Testis (tissue), 3 donors: Measurements from ENCODE around the gene RIPOR2. TPM values are rescaled to one million over a fixed set of nuclear protein-coding genes. Genes with fewer than 3 reads are reported as not detected.

Source experiments
- DNase-seq: peaks from one replicate; pipeline ENCODE4 v3.0.0-alpha.2; 2019
- H3K27ac ChIP-seq, 2 donors: fragments of 200-600 bp; sonication (generic); one replicate each; pipeline ENCODE4 v1.5.1; 2019
- H3K27me3 ChIP-seq: fragments of 200-600 bp; sonication (generic); one replicate; pipeline ENCODE4 v1.5.1; 2019
- H3K36me3 ChIP-seq: fragments of 200-600 bp; sonication (generic); one replicate; pipeline ENCODE4 v1.5.1; 2017; ENCODE audit warnings: low read depth; ENCODE audit errors: missing control alignments
- H3K4me1 ChIP-seq: fragments of 200-600 bp; sonication (generic); one replicate; pipeline ENCODE4 v1.5.1; 2019
- H3K4me3 ChIP-seq, 2 donors: fragments of 200-600 bp; sonication (generic); one replicate each; pipeline ENCODE4 v1.5.1; 2017 to 2019
- H3K9me3 ChIP-seq: fragments of 200-600 bp; sonication (generic); one replicate; pipeline ENCODE4 v1.5.1; 2017
- CTCF ChIP-seq, 3 experiments: fragments of 450-650 bp in 2 of 3; fragments of 200-600 bp in 1 of 3; sonication (generic) in 1 of 3; IDR thresholded peaks; one replicate each; pipeline ENCODE4 v1.5.1; 2016 to 2019; ENCODE audit warnings: antibody characterized with exemption in 3 of 3, mild to moderate bottlenecking in 2 of 3, moderate library complexity in 1 of 3
- POLR2A ChIP-seq: fragments of 450-650 bp; IDR thresholded peaks from one replicate; pipeline ENCODE4 v1.6.1; 2017; ENCODE audit warnings: antibody characterized with exemption, mild to moderate bottlenecking, moderate library complexity
- WGBS, 2 donors: methylation state at CpG; one replicate each; pipeline ENCODE4 v1.1.5; 2018; 5-methylcytosine and 5-hydroxymethylcytosine counted together
- intact Hi-C: fragments of 100-400 bp; cut with DNase I; formaldehyde crosslinking; loops from one replicate; pipeline ENCODE4 v1.15.1; 2023; ENCODE audit warnings: low total_unique reads
- polyA plus RNA-seq: library from polyadenylated mRNA; stranded (reverse); fragments of 350-450 nt; fragmentation: Illumina TruSeq; extraction: RNeasy Lipid Tissue Mini Kit (QIAGEN cat#74804); gene quantifications from one replicate; pipeline ENCODE4 v1.2.3, GENCODE V29; 2014; ENCODE audit warnings: low read depth, low replicate concordance; ENCODE audit not compliant: insufficient read depth
- total RNA-seq, 2 donors: library from RNA; depleted of rRNA; stranded (reverse); fragments of >200 nt; gene quantifications; one replicate each; pipeline ENCODE4 v1.2.3, GENCODE V29; 2016

The RIPOR2 gene
- total and polyA plus RNA-seq, 3 donors from 2014 or later, result 3.7 to 15.1 (median 10.0) TPM

- Histone ChIP-seq H3K27me3 (no peaks in the 10 kb centered on the region), H3K27ac (no peak overlapping the region), H3K9me3 (no peaks in the 10 kb centered on the region), H3K36me3 (no peaks in the 10 kb centered on the region), H3K4me3 (no peak overlapping the region), H3K4me1 (peaks cover 5% of the 10 kb centered on the region)
- no peak for DNase-seq
- WGBS, 2 donors, result 56 to 60% methylated on average over 6 of the region's 6 CpGs
- intact Hi-C loops, result no loop called here
- TF ChIP-seq CTCF (IDR thresholded peaks at IDR 0.05) (no peak), POLR2A (no peak)
These were observed 138.1 kb downstream of the RIPOR2 start for GRCh38 chr6:24797596-24798216.

GRCh38 chr6:24796616-24797290 lies 139.0 kb downstream of the RIPOR2 start:
- no peaks in the 10 kb centered on the region for H3K27me3 ChIP-seq
- peaks cover 5% of the 10 kb centered on the region for H3K4me1 ChIP-seq
- 93 to 94% methylated on average over 6 of the region's 6 CpGs for WGBS, 2 donors
- H3K4me3 ChIP-seq, result no peak overlapping the region
- TF ChIP-seq POLR2A (no peak), CTCF (IDR thresholded peaks at IDR 0.05) (no peak)
- H3K36me3 ChIP-seq, result no peaks in the 10 kb centered on the region
- intact Hi-C loops, result no loop called here
- no peak for DNase-seq
- no peak overlapping the region for H3K27ac ChIP-seq
- no peaks in the 10 kb centered on the region for H3K9me3 ChIP-seq

- no peak overlapping the region for H3K27ac ChIP-seq
- no peaks in the 10 kb centered on the region for H3K9me3 ChIP-seq
- H3K4me3 ChIP-seq, result no peak overlapping the region
- TF ChIP-seq POLR2A (no peak), CTCF (IDR thresholded peaks at IDR 0.05) (no peak)
- intact Hi-C loops, result no loop called here
- 76 to 86% methylated on average over 2 of the region's 2 CpGs for WGBS, 2 donors
- H3K27me3 ChIP-seq, result no peaks in the 10 kb centered on the region
- DNase-seq, result no peak
- H3K4me1 ChIP-seq, result peaks cover 5% of the 10 kb centered on the region
- no peaks in the 10 kb centered on the region for H3K36me3 ChIP-seq
These were observed 140.7 kb downstream of the RIPOR2 start for GRCh38 chr6:24795106-24795505.

GRCh38 chr6:24788031-24788665 lies 147.6 kb downstream of the RIPOR2 start:
- intact Hi-C loops, result no loop called here
- Histone ChIP-seq H3K9me3 (no peaks in the 10 kb centered on the region), H3K27me3 (no peaks in the 10 kb centered on the region), H3K4me1 (no peaks in the 10 kb centered on the region), H3K27ac (no peak overlapping the region), H3K36me3 (no peaks in the 10 kb centered on the region), H3K4me3 (no peak overlapping the region)
- TF ChIP-seq POLR2A, result no peak
- WGBS, 2 donors, result 93 to 95% methylated on average over 4 of the region's 4 CpGs
- no peak for DNase-seq

GRCh38 chr6:24780206-24780605 lies 155.6 kb downstream of the RIPOR2 start:
- H3K36me3 ChIP-seq, result no peaks in the 10 kb centered on the region
- TF ChIP-seq POLR2A, result no peak
- WGBS, 2 donors, result 73 to 82% methylated on average over 4 of the region's 4 CpGs

More at GRCh38 chr6:24780206-24780605, 155.6 kb downstream of the RIPOR2 start:
- Histone ChIP-seq H3K4me3 (no peak overlapping the region), H3K27me3 (no peaks in the 10 kb centered on the region), H3K9me3 (no peaks in the 10 kb centered on the region), H3K27ac (no peak overlapping the region), H3K4me1 (peaks cover 5% of the 10 kb centered on the region)
- intact Hi-C loops, result no loop called here
- no peak for DNase-seq
